Tibial nerve (tissue), 4 donors: ENCODE measurements around the gene MAGED1. TPM values are rescaled to one million over a fixed set of nuclear protein-coding genes. Genes with fewer than 3 reads are reported as not detected.
A peak's percentile ranks its signal among the peaks of the same experiment; 100 is the strongest.

Source experiments
- DNase-seq, 2 donors: peaks; one replicate each; pipeline ENCODE4 v3.0.0-alpha.2; 2019; ENCODE audit warnings: low spot score in 2 of 2
- H3K27ac ChIP-seq, 4 donors: fragments of 200-600 bp; sonication (generic) in 3 of 4; one replicate each; pipeline ENCODE4 v1.5.1; 2017 to 2019; ENCODE audit warnings: mild to moderate bottlenecking in 1 of 4
- H3K27me3 ChIP-seq, 2 donors: fragments of 200-600 bp; sonication (generic) in 1 of 2; one replicate each; pipeline versions ENCODE4 v1.5.1 to v1.6.0; 2017 to 2019
- H3K36me3 ChIP-seq, 3 donors: fragments of 200-600 bp; sonication (generic); one replicate each; pipeline ENCODE4 v1.5.1; 2018 to 2019
- H3K4me1 ChIP-seq, 4 donors: fragments of 200-600 bp; sonication (generic) in 3 of 4; one replicate each; pipeline ENCODE4 v1.5.1; 2017 to 2019
- H3K4me3 ChIP-seq, 4 donors: fragments of 200-600 bp; sonication (generic) in 3 of 4; one replicate each; pipeline ENCODE4 v1.5.1; 2017 to 2019; ENCODE audit warnings: mild to moderate bottlenecking in 1 of 4, moderate library complexity in 1 of 4
- H3K9me3 ChIP-seq, 4 donors: fragments of 200-600 bp; sonication (generic) in 3 of 4; one replicate each; pipeline ENCODE4 v1.5.1; 2017 to 2019
- CTCF ChIP-seq, 5 experiments: fragments of 200-600 bp in 3 of 5; fragments of 450-650 bp in 2 of 5; sonication (generic) in 3 of 5; IDR thresholded peaks; one replicate each; pipeline ENCODE4 v1.5.1; 2016 to 2019; ENCODE audit warnings: antibody characterized with exemption in 5 of 5, mild to moderate bottlenecking in 3 of 5, moderate library complexity in 2 of 5
- EP300 ChIP-seq, 2 donors: sonication (generic); formaldehyde crosslinking; IDR thresholded peaks; one replicate each; pipeline ENCODE4 v1.6.1; 2017; ENCODE audit warnings: antibody characterized with exemption in 2 of 2, mild to moderate bottlenecking in 1 of 2
- POLR2A ChIP-seq, 2 donors: fragments of 450-650 bp; IDR thresholded peaks; one replicate each; pipeline ENCODE4 v1.6.1; 2017; ENCODE audit warnings: antibody characterized with exemption in 2 of 2, mild to moderate bottlenecking in 2 of 2, moderate library complexity in 2 of 2
- WGBS, 2 donors: methylation state at CpG; one replicate each; pipeline ENCODE4 v1.1.5; 2018; 5-methylcytosine and 5-hydroxymethylcytosine counted together
- small RNA-seq: library from RNA; depleted of rRNA; stranded (forward); fragments of <200 nt; gene quantifications from one replicate; pipeline ENCODE3, GENCODE V24; 2016
- total RNA-seq, 4 donors: library from RNA; depleted of rRNA; stranded (reverse); fragments of >200 nt; gene quantifications; one replicate each; pipeline ENCODE4 v1.1.0, GENCODE V29; 2016

Gene MAGED1
- total RNA-seq, 4 donors from 2014 or later, result 34.1 to 51.1 (median 46.7) TPM

- Histone ChIP-seq H3K4me3 (no peak overlapping the region), H3K27me3 (no peaks in the 10 kb centered on the region), H3K4me1 (no peaks in the 10 kb centered on the region), H3K27ac (no peak overlapping the region), H3K9me3 (no peaks in the 10 kb centered on the region), H3K36me3 (peaks cover 0 to 29% (median 0%) of the 10 kb centered on the region in 3 donors)
- TF ChIP-seq POLR2A (IDR thresholded peaks at IDR 0.05) (no peak), EP300 (IDR thresholded peaks at IDR 0.05) (no peak), CTCF (IDR thresholded peaks at IDR 0.05) (no peak)
- 65 to 89% methylated on average over 2 to 3 of the region's 3 CpGs for WGBS, 2 donors
- no peak for DNase-seq
Observed at GRCh38 chrX:51905711-51906110, 12.3 kb downstream of the MAGED1 start.

- Histone ChIP-seq H3K4me3 (no peak overlapping the region), H3K27ac (no peak overlapping the region), H3K27me3 (peaks cover 0 to 6% of the 10 kb centered on the region in 2 donors), H3K36me3 (no peaks in the 10 kb centered on the region), H3K4me1 (no peaks in the 10 kb centered on the region), H3K9me3 (peaks cover 0 to 7% (median 0%) of the 10 kb centered on the region in 4 donors)
- no peak for DNase-seq
- WGBS, 2 donors, result 61 to 64% methylated on average over 2 of the region's 2 CpGs
- TF ChIP-seq POLR2A (IDR thresholded peaks at IDR 0.05) (no peak), EP300 (IDR thresholded peaks at IDR 0.05) (no peak), CTCF (IDR thresholded peaks at IDR 0.05) (no peak)
Observed at GRCh38 chrX:51917604-51918003, 24.2 kb downstream of the MAGED1 start.

GRCh38 chrX:51922561-51922960, 29.1 kb downstream of the MAGED1 start:
- no peaks in the 10 kb centered on the region for H3K4me1 ChIP-seq
- H3K4me3 ChIP-seq, result no peak overlapping the region
- H3K27me3 ChIP-seq, result peaks cover 0 to 6% of the 10 kb centered on the region in 2 donors
- WGBS, 2 donors, result 63 to 88% methylated on average over 1 of the region's 1 CpG
- no peak for TF ChIP-seq POLR2A (IDR thresholded peaks at IDR 0.05)
- no peak for TF ChIP-seq CTCF (IDR thresholded peaks at IDR 0.05)
- no peak for TF ChIP-seq EP300 (IDR thresholded peaks at IDR 0.05)
- H3K27ac ChIP-seq, result no peak overlapping the region
- H3K36me3 ChIP-seq, result no peaks in the 10 kb centered on the region
- DNase-seq, result no peak
- no peaks in the 10 kb centered on the region for H3K9me3 ChIP-seq

GRCh38 chrX:51931566-51932150, 38.2 kb downstream of the MAGED1 start:
- WGBS, 2 donors, result 32 to 62% methylated on average over 3 of the region's 3 CpGs
- H3K36me3 ChIP-seq, result no peaks in the 10 kb centered on the region
- H3K27me3 ChIP-seq, result no peaks in the 10 kb centered on the region
- TF ChIP-seq POLR2A (IDR thresholded peaks at IDR 0.05), result no peak
- TF ChIP-seq CTCF (IDR thresholded peaks at IDR 0.05), result no peak
- TF ChIP-seq EP300 (IDR thresholded peaks at IDR 0.05), result no peak
- H3K4me1 ChIP-seq, result no peaks in the 10 kb centered on the region
- H3K27ac ChIP-seq, result no peak overlapping the region
- peak in 1 of 2 donors; percentile 16 for DNase-seq
- no peaks in the 10 kb centered on the region for H3K9me3 ChIP-seq
- no peak overlapping the region for H3K4me3 ChIP-seq

Small RNA genes lying within 50 kb of the gene (small RNA-seq; reads per million reads assigned to genes)
- gene AL929410.2 (not detected), gene RNU6-504P (not detected)

Other genes starting within 250 kb of the MAGED1 start
- gene CENPVL2, start 210.8 kb upstream of the MAGED1 start, total RNA-seq, result not detected
- not detected for gene CENPVL1, start 183.1 kb upstream of the MAGED1 start, total RNA-seq
- 1 to 10 TPM; 3.0 to 8.6 (median 6.1) TPM for gene GSPT2, start 150.2 kb upstream of the MAGED1 start, total RNA-seq
- gene MAGED4B, start 175.6 kb downstream of the MAGED1 start, total RNA-seq, result 10 to 100 TPM in 1 of 4 donors, 1 to 10 TPM in 3; 6.6 to 10.9 (median 7.5) TPM